MM.1S (cell line): ENCODE data around the gene CCDC92B.

Source experiments
- DNase-seq: peaks from one replicate; pipeline ENCODE4 v3.0.0-alpha.2; 2015
- H2AFZ ChIP-seq: fragments of 300-600 bp; sonication (generic); 2 replicates; pipeline ENCODE4 v1.6.0; 2016; ENCODE audit warnings: antibody characterized with exemption, low read length
- H3F3A ChIP-seq: fragments of 300-600 bp; sonication (generic); 2 replicates; pipeline ENCODE4 v1.6.1; 2016; ENCODE audit warnings: mild to moderate bottlenecking, antibody characterized with exemption, low read length, moderate library complexity, mixed read lengths; ENCODE audit not compliant: insufficient read depth
- H3K27ac ChIP-seq: fragments of 300-600 bp; sonication (generic); 2 replicates; pipeline ENCODE4 v1.5.1; 2016; ENCODE audit warnings: mild to moderate bottlenecking, low read length
- H3K27me3 ChIP-seq: fragments of 300-600 bp; sonication (generic); replicated peaks from 2 replicates; pipeline ENCODE4 v1.6.0; 2016; ENCODE audit warnings: low read length; ENCODE audit not compliant: insufficient read depth
- H3K36me3 ChIP-seq: fragments of 300-600 bp; sonication (generic); replicated peaks from 2 replicates; pipeline ENCODE4 v1.6.1; 2016; ENCODE audit warnings: mild to moderate bottlenecking, low read length, mixed read lengths; ENCODE audit not compliant: insufficient read depth
- H3K4me1 ChIP-seq: fragments of 300-600 bp; sonication (generic); 2 replicates; pipeline ENCODE4 v1.6.1; 2016; ENCODE audit warnings: low read length, mixed read lengths
- H3K4me2 ChIP-seq: fragments of 300-600 bp; sonication (generic); 2 replicates; pipeline ENCODE4 v1.6.0; 2016; ENCODE audit warnings: low read depth, low read length
- H3K4me3 ChIP-seq: fragments of 300-600 bp; sonication (generic); 2 replicates; pipeline ENCODE4 v1.5.1; 2016; ENCODE audit warnings: low read length, mixed read lengths
- H3K79me2 ChIP-seq: fragments of 300-600 bp; sonication (generic); 2 replicates; pipeline ENCODE4 v1.6.1; 2016; ENCODE audit warnings: mixed run types, low read length, mixed read lengths
- H3K9ac ChIP-seq: fragments of 300-600 bp; sonication (generic); 2 replicates; pipeline ENCODE4 v1.6.1; 2016; ENCODE audit warnings: low read length, mixed read lengths
- H3K9me2 ChIP-seq: fragments of 300-600 bp; sonication (generic); replicated peaks from 2 replicates; pipeline ENCODE4 v1.6.1; 2016; ENCODE audit warnings: mild to moderate bottlenecking, low read length, mixed read lengths; ENCODE audit not compliant: insufficient read depth
- H3K9me3 ChIP-seq: fragments of 300-600 bp; sonication (generic); replicated peaks from 2 replicates; pipeline ENCODE4 v1.6.1; 2016; ENCODE audit warnings: mild to moderate bottlenecking, low read length, mixed read lengths; ENCODE audit not compliant: insufficient read depth
- H4K20me1 ChIP-seq: fragments of 300-600 bp; sonication (generic); 2 replicates; pipeline ENCODE4 v1.6.1; 2016; ENCODE audit warnings: mild to moderate bottlenecking, low read length, moderate library complexity, mixed read lengths; ENCODE audit not compliant: insufficient read depth
- CTCF ChIP-seq: fragments of 300-600 bp; sonication (generic); IDR thresholded peaks from 2 replicates; pipeline ENCODE4 v1.5.1; 2016; ENCODE audit warnings: antibody characterized with exemption, low read length, mixed read lengths
- EZH2 ChIP-seq: fragments of 300-600 bp; sonication (generic); optimal IDR thresholded peaks from 2 replicates; pipeline ENCODE3; 2017; ENCODE audit warnings: low read depth, mild to moderate bottlenecking, antibody characterized with exemption, low read length, mixed read lengths
- EZH2phosphoT487 ChIP-seq: fragments of 300-600 bp; sonication (generic); IDR thresholded peaks from 2 replicates; pipeline ENCODE4 v1.6.1; 2018; ENCODE audit warnings: antibody characterized with exemption, low read length

CCDC92B gene

DNA sequence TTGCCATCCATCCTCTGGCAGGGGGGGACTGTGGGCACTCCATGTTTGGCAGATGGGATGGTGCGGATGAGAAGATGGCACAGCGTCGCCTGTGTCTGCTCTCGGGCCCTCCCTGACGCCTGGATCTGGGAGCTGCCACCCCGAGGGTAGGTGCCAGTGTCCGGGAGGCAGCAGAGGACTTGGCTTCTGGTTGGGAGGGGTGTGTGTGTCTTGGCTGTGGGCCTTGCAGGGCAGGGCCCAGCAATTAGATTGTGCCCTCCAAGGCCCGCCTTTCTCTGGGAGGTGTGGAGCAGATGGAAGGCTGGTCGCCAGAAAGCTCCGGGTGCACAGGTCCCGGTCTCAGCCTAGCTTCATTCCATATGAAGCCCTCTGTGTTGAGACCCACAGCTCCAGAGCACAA lies 48.2 kb upstream of the CCDC92B start:
- no peak overlapping the region for H3K9ac ChIP-seq
- no peak overlapping the region for H2AFZ ChIP-seq
- H3K9me3 ChIP-seq, result no peaks in the 10 kb centered on the region
- peaks cover 9% of the 10 kb centered on the region; the same call in 1 of the 2 replicates for H3K27me3 ChIP-seq
- H3K27ac ChIP-seq, result no peak overlapping the region
- no peaks in the 10 kb centered on the region for H3K36me3 ChIP-seq
- no peaks in the 10 kb centered on the region for H3K79me2 ChIP-seq
- H3F3A ChIP-seq, result no peaks in the 10 kb centered on the region
- no peak overlapping the region for H3K4me2 ChIP-seq
- H3K4me1 ChIP-seq, result peaks cover 16% of the 10 kb centered on the region
- no peaks in the 10 kb centered on the region for H4K20me1 ChIP-seq
- no peak overlapping the region for H3K4me3 ChIP-seq
- no peak for DNase-seq
- TF ChIP-seq EZH2 (no peak), CTCF (no peak), EZH2phosphoT487 (no peak)
- no peaks in the 10 kb centered on the region for H3K9me2 ChIP-seq

DNA sequence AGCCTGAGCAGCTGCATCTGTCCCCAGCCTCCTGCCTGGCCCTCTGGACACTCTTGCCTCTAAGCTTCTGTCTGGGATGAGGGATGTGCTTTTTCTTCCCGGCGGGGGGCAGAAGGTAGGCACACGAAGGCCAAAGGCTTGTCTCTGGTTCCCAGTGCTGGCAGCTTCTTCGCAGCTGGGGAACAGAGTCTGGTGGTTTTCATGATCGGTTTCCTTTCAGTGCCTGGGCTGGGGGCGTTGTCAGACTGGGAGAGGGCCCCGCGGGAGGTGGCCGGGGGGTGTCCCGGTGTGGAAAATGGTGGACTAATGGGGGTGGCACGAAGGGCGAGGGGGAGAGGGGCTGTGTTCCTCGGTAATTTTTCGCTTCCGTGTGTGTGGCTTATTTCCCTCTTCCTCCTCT lies 47.8 kb upstream of the CCDC92B start:
- H2AFZ ChIP-seq, result no peak overlapping the region
- no peaks in the 10 kb centered on the region for H3K9me3 ChIP-seq
- H3K4me3 ChIP-seq, result no peak overlapping the region
- DNase-seq, result no peak
- H3K9ac ChIP-seq, result no peak overlapping the region
- H3K27me3 ChIP-seq, result peaks cover 9% of the 10 kb centered on the region; the same call in 1 of the 2 replicates
- H4K20me1 ChIP-seq, result no peaks in the 10 kb centered on the region
- H3K9me2 ChIP-seq, result no peaks in the 10 kb centered on the region
- TF ChIP-seq CTCF, result no peak
- no peak for TF ChIP-seq EZH2phosphoT487
- TF ChIP-seq EZH2, result no peak
- H3K36me3 ChIP-seq, result no peaks in the 10 kb centered on the region
- H3K4me2 ChIP-seq, result no peak overlapping the region
- no peaks in the 10 kb centered on the region for H3K79me2 ChIP-seq
- H3K4me1 ChIP-seq, result peaks cover 16% of the 10 kb centered on the region
- H3F3A ChIP-seq, result no peaks in the 10 kb centered on the region
- H3K27ac ChIP-seq, result no peak overlapping the region

GRCh38 chr17:2796164-2797125 lies 47.0 kb upstream of the CCDC92B start, which contains the start of gene RAP1GAP2:
Gene RAP1GAP2 (plus strand): TSS chr17:2796438. CDS start chr17:2796528, 90 bp downstream.
- TF ChIP-seq EZH2phosphoT487 (no peak), CTCF (no peak), EZH2 (no peak)
- Histone ChIP-seq H4K20me1 (no peaks in the 10 kb centered on the region), H3K9ac (no peak within 1 kb of the TSS; the same call in 1 of the 2 replicates), H3K27ac (no peak within 1 kb of the TSS), H2AFZ (peak within 1 kb of the TSS; percentile 77), H3K79me2 (no peaks in the 10 kb centered on the region), H3K4me2 (peak within 1 kb of the TSS; percentile 93), H3F3A (no peaks in the 10 kb centered on the region), H3K36me3 (no peaks in the 10 kb centered on the region), H3K27me3 (peaks cover 10% of the 10 kb centered on the region; the same call in 1 of the 2 replicates), H3K9me2 (no peaks in the 10 kb centered on the region), H3K4me3 (peak within 1 kb of the TSS; percentile 49), H3K4me1 (peaks cover 16% of the 10 kb centered on the region), H3K9me3 (no peaks in the 10 kb centered on the region)
- peak; percentile 62 for DNase-seq
